Astrocyte (in vitro differentiated cells and primary cell): Measurements from ENCODE around the gene TMC1. TPM values are rescaled to one million over a fixed set of nuclear protein-coding genes. Genes with fewer than 3 reads are reported as not detected.

Source experiments
- DNase-seq: peaks from one replicate; pipeline ENCODE4 v3.0.0-alpha.2; 2010; ENCODE audit warnings: low read depth
- FAIRE-seq: peaks from 2 replicates; lab custom pipeline; 2011; peaks lifted over from hg19 to GRCh38; lab: Jason Lieb, UNC
- H2AFZ ChIP-seq: 2 replicates; pipeline ENCODE4 v1.6.0; 2012; ENCODE audit warnings: low read depth, low read length, inconsistent platforms
- H3K27ac ChIP-seq: 2 replicates; pipeline ENCODE4 v1.5.1; 2011; ENCODE audit warnings: low read depth, low read length, inconsistent platforms
- H3K27me3 ChIP-seq: 2 replicates; pipeline ENCODE4 v1.6.0; 2011; ENCODE audit warnings: low read length, inconsistent platforms; ENCODE audit not compliant: insufficient read depth
- H3K36me3 ChIP-seq: 2 replicates; pipeline ENCODE4 v1.5.1; 2011; ENCODE audit warnings: low read length, inconsistent platforms; ENCODE audit not compliant: insufficient read depth
- H3K4me1 ChIP-seq: 2 replicates; pipeline ENCODE4 v1.5.1; 2011; ENCODE audit warnings: low read length, inconsistent platforms; ENCODE audit not compliant: insufficient read depth
- H3K4me2 ChIP-seq: 2 replicates; pipeline ENCODE4 v1.6.0; 2012; ENCODE audit warnings: low read length, inconsistent platforms
- H3K4me3 ChIP-seq: 2 replicates; pipeline ENCODE4 v1.5.1; 2011; ENCODE audit warnings: low read depth, mild to moderate bottlenecking, low read length, inconsistent platforms; ENCODE audit not compliant: insufficient read depth
- H3K79me2 ChIP-seq: 2 replicates; pipeline ENCODE4 v1.6.0; 2012; ENCODE audit warnings: mild to moderate bottlenecking, low read length, inconsistent platforms; ENCODE audit not compliant: insufficient read depth
- H3K9ac ChIP-seq: 2 replicates; pipeline ENCODE4 v1.6.0; 2012; ENCODE audit warnings: mild to moderate bottlenecking, low read length, inconsistent platforms
- H3K9me3 ChIP-seq: 2 replicates; pipeline ENCODE4 v1.5.1; 2012; ENCODE audit warnings: low read depth, mild to moderate bottlenecking, low read length, inconsistent platforms; ENCODE audit not compliant: insufficient read depth
- H4K20me1 ChIP-seq: 2 replicates; pipeline ENCODE4 v1.6.0; 2012; ENCODE audit warnings: low read length, inconsistent platforms; ENCODE audit not compliant: insufficient read depth
- H3K27ac Mint-ChIP-seq: one replicate; pipeline ENCODE4 v1.8.0; 2021; ENCODE audit warnings: mild to moderate bottlenecking, mixed read lengths; ENCODE audit not compliant: unreplicated experiment
- H3K27me3 Mint-ChIP-seq: one replicate; pipeline ENCODE4 v1.8.0; 2021; ENCODE audit warnings: low read depth, mixed read lengths; ENCODE audit not compliant: unreplicated experiment
- H3K36me3 Mint-ChIP-seq: one replicate; pipeline ENCODE4 v1.8.0; 2021; ENCODE audit warnings: low read depth, mixed read lengths; ENCODE audit not compliant: unreplicated experiment
- H3K4me1 Mint-ChIP-seq: one replicate; pipeline ENCODE4 v1.8.0; 2021; ENCODE audit warnings: low read depth, mixed read lengths; ENCODE audit not compliant: unreplicated experiment
- H3K4me3 Mint-ChIP-seq: one replicate; pipeline ENCODE4 v1.8.0; 2021; ENCODE audit warnings: mild to moderate bottlenecking, moderate library complexity, mixed read lengths; ENCODE audit not compliant: unreplicated experiment
- H3K9me3 Mint-ChIP-seq: one replicate; pipeline ENCODE4 v1.8.0; 2021; ENCODE audit warnings: mild to moderate bottlenecking, mixed read lengths; ENCODE audit not compliant: unreplicated experiment
- EZH2 ChIP-seq: IDR thresholded peaks from 2 replicates; pipeline ENCODE4 v1.6.1; 2012; ENCODE audit warnings: mild to moderate bottlenecking, low read length, inconsistent platforms; ENCODE audit not compliant: insufficient read depth
- total RNA-seq: library from RNA; stranded (reverse); gene quantifications from 2 replicates; pipeline ENCODE4 v1.2.1, GENCODE V29; 2021
- TF ChIP-seq, protein P1 (sequence below): IDR thresholded peaks from 2 replicates; pipeline ENCODE4 v1.5.1; 2011; ENCODE audit warnings: low read depth, mild to moderate bottlenecking, inconsistent platforms, low read length, moderate library complexity; ENCODE audit not compliant: insufficient read depth

Gene TMC1
- total RNA-seq, 1 donor from 2014 or later: not detected

DNA sequence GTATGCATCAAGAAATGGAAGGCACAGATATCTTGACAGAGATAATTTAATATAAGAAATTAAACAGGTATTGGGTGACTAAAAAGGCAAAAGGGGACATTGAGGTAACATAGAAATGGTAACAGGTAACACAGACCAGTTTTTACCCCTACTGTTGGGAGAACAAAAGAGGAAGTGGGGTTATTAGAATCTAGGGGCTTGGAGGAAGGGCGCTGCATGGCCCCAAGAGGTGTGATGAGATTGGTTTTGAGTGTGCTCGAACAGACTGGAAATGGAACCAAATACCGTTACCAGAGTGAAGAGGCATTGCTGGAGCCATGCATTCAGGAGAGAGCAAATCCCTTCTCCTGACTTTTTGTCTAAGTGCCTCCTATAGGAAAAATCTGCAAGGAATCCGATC, 237.5 kb downstream of the TMC1 start:
- no peak overlapping the region for H3K4me3 Mint-ChIP-seq
- Histone ChIP-seq H3K36me3 (no peaks in the 10 kb centered on the region), H3K27me3 (no peaks in the 10 kb centered on the region), H3K9ac (no peak overlapping the region), H4K20me1 (no peaks in the 10 kb centered on the region), H2AFZ (no peak overlapping the region), H3K79me2 (no peaks in the 10 kb centered on the region), H3K4me2 (no peak overlapping the region), H3K9me3 (no peaks in the 10 kb centered on the region), H3K4me3 (no peak overlapping the region), H3K4me1 (no peaks in the 10 kb centered on the region), H3K27ac (no peak overlapping the region)
- H3K36me3 Mint-ChIP-seq: no peaks in the 10 kb centered on the region
- peaks cover 2% of the 10 kb centered on the region for H3K27me3 Mint-ChIP-seq
- no peak for TF ChIP-seq EZH2
- TF ChIP-seq, protein P1, sequence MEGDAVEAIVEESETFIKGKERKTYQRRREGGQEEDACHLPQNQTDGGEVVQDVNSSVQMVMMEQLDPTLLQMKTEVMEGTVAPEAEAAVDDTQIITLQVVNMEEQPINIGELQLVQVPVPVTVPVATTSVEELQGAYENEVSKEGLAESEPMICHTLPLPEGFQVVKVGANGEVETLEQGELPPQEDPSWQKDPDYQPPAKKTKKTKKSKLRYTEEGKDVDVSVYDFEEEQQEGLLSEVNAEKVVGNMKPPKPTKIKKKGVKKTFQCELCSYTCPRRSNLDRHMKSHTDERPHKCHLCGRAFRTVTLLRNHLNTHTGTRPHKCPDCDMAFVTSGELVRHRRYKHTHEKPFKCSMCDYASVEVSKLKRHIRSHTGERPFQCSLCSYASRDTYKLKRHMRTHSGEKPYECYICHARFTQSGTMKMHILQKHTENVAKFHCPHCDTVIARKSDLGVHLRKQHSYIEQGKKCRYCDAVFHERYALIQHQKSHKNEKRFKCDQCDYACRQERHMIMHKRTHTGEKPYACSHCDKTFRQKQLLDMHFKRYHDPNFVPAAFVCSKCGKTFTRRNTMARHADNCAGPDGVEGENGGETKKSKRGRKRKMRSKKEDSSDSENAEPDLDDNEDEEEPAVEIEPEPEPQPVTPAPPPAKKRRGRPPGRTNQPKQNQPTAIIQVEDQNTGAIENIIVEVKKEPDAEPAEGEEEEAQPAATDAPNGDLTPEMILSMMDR: no peak
- FAIRE-seq: no peak
- H3K27ac Mint-ChIP-seq: no peak overlapping the region
- DNase-seq: no peak
- H3K9me3 Mint-ChIP-seq: no peaks in the 10 kb centered on the region
- H3K4me1 Mint-ChIP-seq: peaks cover 3% of the 10 kb centered on the region

DNA sequence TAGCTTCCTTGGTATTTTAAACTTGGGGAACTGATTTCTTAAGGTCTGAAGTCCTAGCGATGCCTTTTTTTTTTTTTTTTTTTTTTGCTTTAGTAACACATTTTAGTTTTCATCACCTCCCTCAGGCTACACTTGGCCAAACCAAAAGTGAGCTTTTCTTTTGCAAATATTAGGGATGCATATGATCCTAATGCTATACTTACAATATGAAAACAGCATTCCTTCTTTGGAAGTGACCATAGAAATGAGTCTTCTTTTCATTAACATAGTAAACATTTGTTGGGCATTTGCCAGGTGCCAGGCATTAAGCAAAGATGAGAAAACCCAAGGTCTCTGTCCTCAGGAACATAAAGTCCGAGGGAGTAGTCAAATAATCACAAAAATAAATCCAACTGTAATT, 241.6 kb downstream of the TMC1 start:
- Mint-ChIP-seq H3K4me3 (no peak overlapping the region), H3K36me3 (no peaks in the 10 kb centered on the region), H3K9me3 (no peaks in the 10 kb centered on the region), H3K27me3 (peaks cover 2% of the 10 kb centered on the region), H3K27ac (no peak overlapping the region), H3K4me1 (peaks cover 3% of the 10 kb centered on the region)
- no peak overlapping the region for H3K27ac ChIP-seq
- H3K9me3 ChIP-seq: no peaks in the 10 kb centered on the region
- H3K9ac ChIP-seq: no peak overlapping the region
- H3K4me2 ChIP-seq: no peak overlapping the region
- no peak for TF ChIP-seq EZH2
- TF ChIP-seq, protein P1: no peak
- no peaks in the 10 kb centered on the region for H3K27me3 ChIP-seq
- no peak for DNase-seq
- H3K4me3 ChIP-seq: no peak overlapping the region
- H3K36me3 ChIP-seq: no peaks in the 10 kb centered on the region
- FAIRE-seq: no peak
- no peak overlapping the region for H2AFZ ChIP-seq
- H4K20me1 ChIP-seq: no peaks in the 10 kb centered on the region
- H3K79me2 ChIP-seq: no peaks in the 10 kb centered on the region
- no peaks in the 10 kb centered on the region for H3K4me1 ChIP-seq

DNA sequence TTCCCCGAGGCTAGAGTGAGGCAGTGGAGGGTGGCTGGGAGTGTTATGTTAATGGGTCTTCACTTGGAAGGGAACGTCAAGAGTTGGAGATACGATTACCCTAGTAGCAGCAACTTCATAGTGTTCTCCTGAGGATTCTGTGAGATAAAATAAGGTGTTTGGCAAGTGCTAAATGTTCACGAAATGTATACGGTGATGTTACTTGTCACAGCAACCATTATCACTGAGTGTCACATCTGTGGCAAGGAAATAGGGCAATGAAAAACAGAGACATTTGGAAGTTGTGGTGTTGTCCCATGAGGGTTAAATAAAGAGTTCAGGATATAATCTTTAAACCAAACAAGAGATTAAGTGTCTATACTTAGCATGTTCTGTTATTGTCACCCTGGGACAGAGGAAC, 248.1 kb downstream of the TMC1 start:
- no peak for DNase-seq
- H2AFZ ChIP-seq: no peak overlapping the region
- H3K4me1 Mint-ChIP-seq: peaks cover 11% of the 10 kb centered on the region
- TF ChIP-seq, protein P1: no peak
- no peak for TF ChIP-seq EZH2
- no peak overlapping the region for H3K27ac Mint-ChIP-seq
- H3K4me1 ChIP-seq: no peaks in the 10 kb centered on the region
- H3K4me3 Mint-ChIP-seq: no peak overlapping the region
- H3K27me3 Mint-ChIP-seq: no peaks in the 10 kb centered on the region
- FAIRE-seq: no peak
- H3K4me2 ChIP-seq: no peak overlapping the region
- no peaks in the 10 kb centered on the region for H3K36me3 ChIP-seq
- H3K9me3 Mint-ChIP-seq: no peaks in the 10 kb centered on the region
- no peak overlapping the region for H3K9ac ChIP-seq
- H3K9me3 ChIP-seq: no peaks in the 10 kb centered on the region
- no peaks in the 10 kb centered on the region for H3K79me2 ChIP-seq
- no peaks in the 10 kb centered on the region for H3K27me3 ChIP-seq
- H3K4me3 ChIP-seq: no peak overlapping the region
- H3K27ac ChIP-seq: no peak overlapping the region
- H4K20me1 ChIP-seq: no peaks in the 10 kb centered on the region
- H3K36me3 Mint-ChIP-seq: no peaks in the 10 kb centered on the region
